Right lobe of liver (tissue), 4 donors: ENCODE results near the gene WSCD2.

ENCODE experiments used
- CTCF ChIP-seq, 4 donors: fragments of 200-600 bp in 3 of 4; fragments of 450-650 bp in 1 of 4; IDR thresholded peaks; one replicate each; pipeline versions ENCODE4 v1.5.1 to v1.8.0; 2016 to 2022; ENCODE audit warnings: antibody characterized with exemption in 4 of 4, mild to moderate bottlenecking in 2 of 4
- POLR2A ChIP-seq: fragments of 450-650 bp; IDR thresholded peaks from one replicate; pipeline ENCODE4 v1.6.1; 2017; ENCODE audit warnings: antibody characterized with exemption, mild to moderate bottlenecking
- donor health status: DM: no; HTN: no; CAD: no.
- donor health status: DM: no; HTN: no; CAD: no.
- donor health status: DM: no; HTN: yes; CAD: no.

GRCh38 chr12:108119126-108119973, 9.7 kb upstream of the WSCD2 start:
- TF ChIP-seq CTCF (IDR thresholded peaks at IDR 0.05), result no peak
- no peak for TF ChIP-seq POLR2A
